Thoracic aorta endothelial cell (primary cell): Measurements from ENCODE around the gene CALM3. TPM values are rescaled to one million over a fixed set of nuclear protein-coding genes. Genes with fewer than 3 reads are reported as not detected.

ENCODE experiments used
- total RNA-seq: library from RNA; depleted of rRNA; stranded (reverse); fragments of >200 nt; gene quantifications from 2 replicates; pipeline ENCODE4 v1.2.3, GENCODE V29; 2012

Gene CALM3
- 263 and 299 TPM in 2 replicates for total RNA-seq

DNA sequence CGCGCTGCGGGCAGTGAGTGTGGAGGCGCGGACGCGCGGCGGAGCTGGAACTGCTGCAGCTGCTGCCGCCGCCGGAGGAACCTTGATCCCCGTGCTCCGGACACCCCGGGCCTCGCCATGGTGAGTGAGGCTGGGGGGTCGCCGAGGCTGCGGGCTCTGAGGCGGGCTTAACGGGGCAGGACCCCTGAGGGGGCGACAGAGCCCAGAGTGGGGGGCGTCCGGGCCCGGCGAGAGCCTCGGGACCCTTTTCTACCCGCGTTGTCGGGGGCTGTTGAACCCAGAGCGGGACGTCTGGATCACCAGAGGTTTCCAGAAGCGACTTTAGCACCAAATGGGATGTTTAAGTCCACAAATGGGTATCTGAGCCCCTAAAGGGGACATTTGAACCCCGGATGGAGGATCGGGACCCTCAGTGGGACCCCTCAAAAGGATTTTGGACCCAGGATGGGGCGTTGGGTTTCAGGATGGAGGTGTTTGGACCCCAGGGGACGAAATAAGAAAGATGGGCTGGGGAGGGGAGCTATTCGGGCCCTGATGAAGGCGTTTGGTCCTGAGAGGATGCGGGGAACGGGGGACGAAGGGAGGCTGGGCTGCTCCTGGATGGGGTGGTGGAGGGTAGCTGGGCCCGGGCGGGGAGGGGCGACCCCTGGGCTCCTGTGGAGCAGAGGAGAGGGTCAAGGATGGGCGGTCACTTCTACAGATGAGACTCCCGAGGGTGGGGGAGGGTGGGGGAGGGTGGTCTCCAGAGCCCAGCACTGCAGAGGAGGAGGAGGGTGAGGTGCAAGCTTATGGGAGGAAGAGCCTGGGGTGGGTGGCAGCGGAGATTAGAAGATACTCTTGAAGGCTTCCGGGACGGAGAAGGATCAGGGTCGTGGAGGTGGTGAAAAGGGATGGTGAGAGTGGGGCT lies at the start of gene CALM3:
Gene CALM3 (plus strand): TSS at position 13 of the 907 bp plus-strand sequence. CDS start 105 bp downstream, at position 118.

DNA sequence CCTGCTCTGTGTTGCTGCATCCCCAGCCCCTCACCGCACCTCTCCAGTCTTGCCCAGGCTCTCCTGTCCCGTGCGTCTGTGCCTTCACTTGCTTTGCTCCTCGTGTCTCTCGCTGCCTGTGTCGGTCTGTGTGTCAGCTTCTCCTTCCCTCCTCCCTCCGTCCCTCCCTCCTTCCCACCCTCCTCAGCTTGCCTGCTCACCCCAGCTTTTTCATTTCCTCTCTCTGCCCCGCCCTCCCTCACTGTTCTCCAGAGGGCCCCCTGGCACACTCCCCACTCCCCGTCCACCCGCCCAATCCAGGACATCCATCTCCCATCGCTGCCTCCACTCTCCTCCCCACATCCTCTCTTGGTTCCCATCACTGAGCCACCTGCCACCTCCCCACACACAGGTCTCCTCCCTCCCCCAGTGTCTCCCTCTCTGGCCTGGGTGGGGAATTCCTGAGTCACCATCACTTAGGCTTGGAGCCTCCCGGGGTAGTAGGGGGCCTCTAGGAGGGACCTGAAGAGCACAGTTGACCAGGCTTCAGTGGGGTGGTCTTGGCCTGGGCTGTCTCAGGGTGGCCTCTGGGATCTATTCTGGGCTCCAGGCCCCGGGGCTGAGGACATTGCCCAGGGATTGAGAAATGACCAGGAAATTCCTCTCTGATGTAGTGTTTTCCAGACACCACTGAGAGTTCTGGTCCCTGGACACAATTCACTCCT lies 24.0 kb downstream of the CALM3 start, which contains the start of gene PTGIR:
Gene PTGIR (minus strand): TSS at position 132 of the 704 bp plus-strand sequence. CDS start 864 bp downstream, outside the sequence.

DNA sequence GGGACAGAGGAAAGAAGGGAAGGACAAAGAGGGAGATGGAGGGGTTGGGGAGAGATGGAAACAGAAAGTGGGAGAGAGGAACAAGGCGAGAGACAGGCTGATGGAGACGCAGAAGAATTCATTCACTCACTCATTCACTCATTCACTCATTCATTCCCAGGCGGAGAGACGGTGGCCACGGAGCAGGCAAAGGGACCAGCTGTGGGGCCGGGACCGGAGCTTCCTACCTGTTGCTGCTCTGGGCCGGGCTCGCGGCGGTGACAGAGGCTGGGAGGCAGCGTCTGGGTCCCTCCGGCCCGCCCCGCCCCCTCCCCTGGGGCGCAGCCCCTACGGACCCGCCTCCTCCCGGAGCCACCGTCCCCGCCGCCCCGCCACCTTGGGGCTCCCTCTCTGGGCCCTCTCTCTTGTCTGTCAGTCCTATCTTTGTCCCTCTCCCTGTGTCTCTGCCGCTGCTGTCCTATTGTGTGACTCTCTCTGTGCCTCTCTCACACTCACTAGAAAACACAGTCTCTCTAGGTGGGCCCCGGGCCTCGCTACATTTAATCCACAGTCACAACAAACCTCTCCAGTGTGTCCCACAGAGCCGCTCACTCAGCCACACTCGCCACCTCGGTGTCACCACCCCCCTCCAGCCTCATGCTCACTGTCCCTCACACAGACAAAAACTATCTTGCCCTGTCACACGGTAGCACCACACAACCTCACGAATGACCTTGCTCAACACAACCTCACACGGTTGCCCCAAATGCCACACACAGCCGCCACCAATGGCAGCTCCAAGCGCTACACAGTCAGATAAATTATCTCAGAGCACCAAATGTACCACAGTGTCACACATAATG lies 35.0 kb downstream of the CALM3 start, which contains the start of gene GNG8:
Gene GNG8 (minus strand): TSS at position 283 of the 842 bp plus-strand sequence. CDS start 1,520 bp downstream, outside the sequence.

Other genes starting within 250 kb of the CALM3 start
- 0.13 and 0.36 TPM in 2 replicates for gene CCDC8, start 187.8 kb upstream of the CALM3 start, total RNA-seq
- gene PNMA8C, start 172.4 kb upstream of the CALM3 start, total RNA-seq = 0.07 TPM in 1 of 2 replicates, not detected in the other
- 1.9 and 7.3 TPM in 2 replicates for gene PNMA8A, start 129.8 kb upstream of the CALM3 start, total RNA-seq
- 0.13 and 0.14 TPM in 2 replicates for gene PNMA8B, start 105.5 kb upstream of the CALM3 start, total RNA-seq
- gene PTGIR, start 23.8 kb downstream of the CALM3 start, total RNA-seq = 0.86 and 3.7 TPM in 2 replicates
- gene GNG8, start 34.9 kb downstream of the CALM3 start, total RNA-seq = not detected in 2 replicates
- gene DACT3, start 59.9 kb downstream of the CALM3 start, total RNA-seq = 0.14 and 1.2 TPM in 2 replicates
- 31.7 and 33.1 TPM in 2 replicates for gene PRKD2, start 115.8 kb downstream of the CALM3 start, total RNA-seq
- 18.2 and 20.4 TPM in 2 replicates for gene FKRP, start 144.7 kb downstream of the CALM3 start, total RNA-seq
- gene STRN4, start 145.1 kb downstream of the CALM3 start, total RNA-seq = 67.9 and 69.9 TPM in 2 replicates
- gene SLC1A5, start 187.3 kb downstream of the CALM3 start, total RNA-seq = 63.4 and 77.5 TPM in 2 replicates
- 179 and 185 TPM in 2 replicates for gene AP2S1, start 249.5 kb downstream of the CALM3 start, total RNA-seq